ENCODE data around the gene C1orf87.

- TF ChIP-seq CTCF (conservative IDR thresholded peaks at IDR 0.05) (no peak), ZFX (IDR thresholded peaks at IDR 0.05) (no peak)
Measured at GRCh38 chr1:60051191-60051590, 22.4 kb downstream of the C1orf87 start.
